GM23338 (cell line): ENCODE results near the gene FNDC3A. TPM values are rescaled to one million over a fixed set of nuclear protein-coding genes. Genes with fewer than 3 reads are reported as not detected.

Experiments
- ATAC-seq: fragments of 200-7000 bp; cut with Tn5 transposase; 3 replicates; pipeline ENCODE4 v1.9.1; 2020
- DNase-seq: peaks from one replicate; pipeline ENCODE4 v3.0.0-alpha.2; 2015; ENCODE audit warnings: low spot score
- H2AFZ ChIP-seq: fragments of 200-600 bp; sonication (generic); 2 replicates; pipeline ENCODE4 v1.8.0; 2016; ENCODE audit warnings: antibody characterized with exemption, mild to moderate bottlenecking, moderate library complexity
- H3F3A ChIP-seq: fragments of 200-600 bp; sonication (generic); replicated peaks from 2 replicates; pipeline ENCODE4 v1.8.0; 2017; ENCODE audit warnings: antibody characterized with exemption, mixed run types, low read depth
- H3K27ac ChIP-seq: fragments of 200-600 bp; sonication (generic); 2 replicates; pipeline ENCODE4 v1.6.1; 2016; ENCODE audit warnings: low read depth
- H3K27me3 ChIP-seq: fragments of 200-600 bp; sonication (generic); 2 replicates; pipeline ENCODE4 v1.8.0; 2016; ENCODE audit warnings: mild to moderate bottlenecking, mixed run types, moderate library complexity; ENCODE audit not compliant: insufficient read depth
- H3K36me3 ChIP-seq: fragments of 200-600 bp; sonication (generic); 2 replicates; pipeline ENCODE4 v1.8.0; 2016; ENCODE audit warnings: mild to moderate bottlenecking; ENCODE audit not compliant: insufficient read depth
- H3K4me1 ChIP-seq: fragments of 200-600 bp; sonication (generic); 2 replicates; pipeline ENCODE4 v1.8.0; 2016; ENCODE audit warnings: mild to moderate bottlenecking, moderate library complexity; ENCODE audit not compliant: insufficient read depth
- H3K4me2 ChIP-seq: fragments of 200-600 bp; sonication (generic); 2 replicates; pipeline ENCODE4 v1.7.1; 2017; ENCODE audit warnings: mixed run types
- H3K4me3 ChIP-seq: fragments of 200-600 bp; sonication (generic); 2 replicates; pipeline ENCODE4 v1.6.1; 2016; ENCODE audit warnings: mixed run types
- H3K79me2 ChIP-seq: fragments of 200-600 bp; sonication (generic); replicated peaks from 2 replicates; pipeline ENCODE4 v1.8.0; 2017; ENCODE audit warnings: mild to moderate bottlenecking; ENCODE audit not compliant: insufficient read depth
- H3K9me2 ChIP-seq: fragments of 200-600 bp; sonication (generic); 2 replicates; pipeline ENCODE4 v1.8.0; 2017; ENCODE audit not compliant: insufficient read depth
- H4K20me1 ChIP-seq: fragments of 200-600 bp; sonication (generic); replicated peaks from 2 replicates; pipeline ENCODE4 v1.8.0; 2017; ENCODE audit warnings: mild to moderate bottlenecking; ENCODE audit not compliant: insufficient read depth
- H3K27ac Mint-ChIP-seq: 2 replicates; pipeline ENCODE4 v1.8.0; 2020; ENCODE audit warnings: inconsistent platforms, mild to moderate bottlenecking, moderate library complexity, mixed read lengths
- H3K27me3 Mint-ChIP-seq: 3 replicates; pipeline ENCODE4 v1.8.0; 2022; ENCODE audit warnings: low read depth, mild to moderate bottlenecking, moderate library complexity, mixed read lengths, inconsistent platforms; ENCODE audit not compliant: insufficient read depth, poor library complexity
- H3K36me3 Mint-ChIP-seq: 3 replicates; pipeline ENCODE4 v1.8.0; 2021; ENCODE audit warnings: low read depth, mild to moderate bottlenecking, inconsistent platforms, moderate library complexity, mixed read lengths
- H3K4me1 Mint-ChIP-seq: 3 replicates; pipeline ENCODE4 v1.8.0; 2020; ENCODE audit warnings: mild to moderate bottlenecking, inconsistent platforms, mixed read lengths
- H3K4me3 Mint-ChIP-seq: 3 replicates; pipeline ENCODE4 v1.8.0; 2021; ENCODE audit warnings: moderate library complexity, mild to moderate bottlenecking, inconsistent platforms, mixed read lengths
- H3K9me3 Mint-ChIP-seq: 3 replicates; pipeline ENCODE4 v1.8.0; 2020; ENCODE audit warnings: moderate library complexity, mild to moderate bottlenecking, inconsistent platforms, mixed read lengths
- CREB1 ChIP-seq: fragments of 250-450 bp; sonication (Bioruptor Pico); IDR thresholded peaks from 2 replicates; pipeline ENCODE4 v1.5.0; 2020; ENCODE audit warnings: low read depth, mild to moderate bottlenecking, moderate library complexity
- CTCF ChIP-seq, 2 experiments: fragments of 200-600 bp in 1 of 2; sonication (generic) in 1 of 2; conservative IDR thresholded peaks; 2 replicates each; pipeline versions ENCODE4 v1.5.1 to v1.6.1; 2016 to 2017; ENCODE audit warnings: antibody characterized with exemption in 2 of 2, low read depth in 2 of 2, mild to moderate bottlenecking in 2 of 2, moderate library complexity in 1 of 2
- EZH2 ChIP-seq: fragments of 200-600 bp; sonication (generic); IDR thresholded peaks from one replicate; pipeline ENCODE4 v1.8.0; 2017; ENCODE audit warnings: antibody characterized with exemption, mild to moderate bottlenecking, low read depth; ENCODE audit not compliant: unreplicated experiment
- EZH2phosphoT487 ChIP-seq: fragments of 200-600 bp; sonication (generic); IDR thresholded peaks from one replicate; pipeline ENCODE4 v1.8.1; 2018; ENCODE audit warnings: antibody characterized with exemption; ENCODE audit not compliant: unreplicated experiment
- JUNB ChIP-seq: IDR thresholded peaks from one replicate; pipeline ENCODE4 v1.6.1; 2016; ENCODE audit warnings: antibody characterized with exemption; ENCODE audit not compliant: unreplicated experiment
- NANOG ChIP-seq: IDR thresholded peaks from 2 replicates; pipeline ENCODE4 v1.6.1; 2016; ENCODE audit warnings: antibody characterized with exemption, borderline replicate concordance
- POLR2AphosphoS5 ChIP-seq: IDR thresholded peaks from 2 replicates; pipeline ENCODE4 v1.6.1; 2016; ENCODE audit warnings: antibody characterized with exemption, low read depth
- STAT1 ChIP-seq: IDR thresholded peaks from one replicate; pipeline ENCODE4 v1.6.1; 2016; ENCODE audit warnings: antibody characterized with exemption; ENCODE audit not compliant: unreplicated experiment
- ZNF114 ChIP-seq: fragments of 250-450 bp; sonication (Bioruptor Pico); IDR thresholded peaks from 2 replicates; pipeline ENCODE4 v1.5.0; 2020; ENCODE audit warnings: mild to moderate bottlenecking, moderate library complexity
- ZNF331 ChIP-seq: fragments of 250-450 bp; sonication (Bioruptor Pico); IDR thresholded peaks from 2 replicates; pipeline ENCODE4 v1.5.0; 2020; ENCODE audit warnings: low read depth, mild to moderate bottlenecking, moderate library complexity
- polyA plus RNA-seq: library from polyadenylated mRNA; unstranded; fragments of >200 nt; fragmentation: Nextera tagmentation; extraction: Ambion mirVana; gene quantifications from 2 replicates; pipeline ENCODE4 v1.2.1, GENCODE V29; 2016
- total RNA-seq: library from RNA; depleted of rRNA; stranded (reverse); fragments of >200 nt; shearing (Covaris generic); gene quantifications from 2 replicates; pipeline ENCODE4 v1.2.3, GENCODE V29; 2014
- TF ChIP-seq, protein P1 (sequence below): IDR thresholded peaks from one replicate; pipeline ENCODE4 v1.6.1; 2018; ENCODE audit warnings: antibody characterized with exemption; ENCODE audit not compliant: unreplicated experiment
- TF ChIP-seq, protein P2 (sequence below): IDR thresholded peaks from 2 replicates; pipeline ENCODE4 v1.6.1; 2016; ENCODE audit warnings: antibody characterized with exemption
- TF ChIP-seq, protein P3 (sequence below): fragments of 250-450 bp; sonication (Bioruptor Pico); IDR thresholded peaks from 2 replicates; pipeline ENCODE4 v1.5.0; 2020; ENCODE audit warnings: mild to moderate bottlenecking, moderate library complexity

Gene FNDC3A
- total and polyA plus RNA-seq, 2 experiments from 2014 or later, result 10.3 to 31.1 TPM

- H3K4me2 ChIP-seq, result no peak overlapping the region
- Mint-ChIP-seq H3K4me3 (no peak overlapping the region), H3K27me3 (peaks cover 33% of the 10 kb centered on the region), H3K27ac (no peak overlapping the region), H3K9me3 (no peaks in the 10 kb centered on the region; the same call in 2 of the 3 replicates), H3K36me3 (no peaks in the 10 kb centered on the region; the same call in 2 of the 3 replicates), H3K4me1 (peaks cover 9% of the 10 kb centered on the region)
- peaks cover 47% of the 10 kb centered on the region for H3K27me3 ChIP-seq
- ATAC-seq, result no peak
- no peak overlapping the region for H3K27ac ChIP-seq
- no peaks in the 10 kb centered on the region for H4K20me1 ChIP-seq
- TF ChIP-seq JUNB (no peak), CREB1 (CRISPR knock-in tag) (no peak), EZH2phosphoT487 (no peak), ZNF114 (CRISPR knock-in tag) (no peak), STAT1 (no peak), ZNF331 (no peak), POLR2AphosphoS5 (no peak), NANOG (no peak), CTCF (conservative IDR thresholded peaks at IDR 0.05; ENCODE audit: low read depth in 2 of 2) (no peak), EZH2 (no peak)
- TF ChIP-seq, protein P1, sequence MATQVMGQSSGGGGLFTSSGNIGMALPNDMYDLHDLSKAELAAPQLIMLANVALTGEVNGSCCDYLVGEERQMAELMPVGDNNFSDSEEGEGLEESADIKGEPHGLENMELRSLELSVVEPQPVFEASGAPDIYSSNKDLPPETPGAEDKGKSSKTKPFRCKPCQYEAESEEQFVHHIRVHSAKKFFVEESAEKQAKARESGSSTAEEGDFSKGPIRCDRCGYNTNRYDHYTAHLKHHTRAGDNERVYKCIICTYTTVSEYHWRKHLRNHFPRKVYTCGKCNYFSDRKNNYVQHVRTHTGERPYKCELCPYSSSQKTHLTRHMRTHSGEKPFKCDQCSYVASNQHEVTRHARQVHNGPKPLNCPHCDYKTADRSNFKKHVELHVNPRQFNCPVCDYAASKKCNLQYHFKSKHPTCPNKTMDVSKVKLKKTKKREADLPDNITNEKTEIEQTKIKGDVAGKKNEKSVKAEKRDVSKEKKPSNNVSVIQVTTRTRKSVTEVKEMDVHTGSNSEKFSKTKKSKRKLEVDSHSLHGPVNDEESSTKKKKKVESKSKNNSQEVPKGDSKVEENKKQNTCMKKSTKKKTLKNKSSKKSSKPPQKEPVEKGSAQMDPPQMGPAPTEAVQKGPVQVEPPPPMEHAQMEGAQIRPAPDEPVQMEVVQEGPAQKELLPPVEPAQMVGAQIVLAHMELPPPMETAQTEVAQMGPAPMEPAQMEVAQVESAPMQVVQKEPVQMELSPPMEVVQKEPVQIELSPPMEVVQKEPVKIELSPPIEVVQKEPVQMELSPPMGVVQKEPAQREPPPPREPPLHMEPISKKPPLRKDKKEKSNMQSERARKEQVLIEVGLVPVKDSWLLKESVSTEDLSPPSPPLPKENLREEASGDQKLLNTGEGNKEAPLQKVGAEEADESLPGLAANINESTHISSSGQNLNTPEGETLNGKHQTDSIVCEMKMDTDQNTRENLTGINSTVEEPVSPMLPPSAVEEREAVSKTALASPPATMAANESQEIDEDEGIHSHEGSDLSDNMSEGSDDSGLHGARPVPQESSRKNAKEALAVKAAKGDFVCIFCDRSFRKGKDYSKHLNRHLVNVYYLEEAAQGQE, result no peak
- TF ChIP-seq, protein P2, sequence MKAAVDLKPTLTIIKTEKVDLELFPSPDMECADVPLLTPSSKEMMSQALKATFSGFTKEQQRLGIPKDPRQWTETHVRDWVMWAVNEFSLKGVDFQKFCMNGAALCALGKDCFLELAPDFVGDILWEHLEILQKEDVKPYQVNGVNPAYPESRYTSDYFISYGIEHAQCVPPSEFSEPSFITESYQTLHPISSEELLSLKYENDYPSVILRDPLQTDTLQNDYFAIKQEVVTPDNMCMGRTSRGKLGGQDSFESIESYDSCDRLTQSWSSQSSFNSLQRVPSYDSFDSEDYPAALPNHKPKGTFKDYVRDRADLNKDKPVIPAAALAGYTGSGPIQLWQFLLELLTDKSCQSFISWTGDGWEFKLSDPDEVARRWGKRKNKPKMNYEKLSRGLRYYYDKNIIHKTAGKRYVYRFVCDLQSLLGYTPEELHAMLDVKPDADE, result no peak
- TF ChIP-seq, protein P3, sequence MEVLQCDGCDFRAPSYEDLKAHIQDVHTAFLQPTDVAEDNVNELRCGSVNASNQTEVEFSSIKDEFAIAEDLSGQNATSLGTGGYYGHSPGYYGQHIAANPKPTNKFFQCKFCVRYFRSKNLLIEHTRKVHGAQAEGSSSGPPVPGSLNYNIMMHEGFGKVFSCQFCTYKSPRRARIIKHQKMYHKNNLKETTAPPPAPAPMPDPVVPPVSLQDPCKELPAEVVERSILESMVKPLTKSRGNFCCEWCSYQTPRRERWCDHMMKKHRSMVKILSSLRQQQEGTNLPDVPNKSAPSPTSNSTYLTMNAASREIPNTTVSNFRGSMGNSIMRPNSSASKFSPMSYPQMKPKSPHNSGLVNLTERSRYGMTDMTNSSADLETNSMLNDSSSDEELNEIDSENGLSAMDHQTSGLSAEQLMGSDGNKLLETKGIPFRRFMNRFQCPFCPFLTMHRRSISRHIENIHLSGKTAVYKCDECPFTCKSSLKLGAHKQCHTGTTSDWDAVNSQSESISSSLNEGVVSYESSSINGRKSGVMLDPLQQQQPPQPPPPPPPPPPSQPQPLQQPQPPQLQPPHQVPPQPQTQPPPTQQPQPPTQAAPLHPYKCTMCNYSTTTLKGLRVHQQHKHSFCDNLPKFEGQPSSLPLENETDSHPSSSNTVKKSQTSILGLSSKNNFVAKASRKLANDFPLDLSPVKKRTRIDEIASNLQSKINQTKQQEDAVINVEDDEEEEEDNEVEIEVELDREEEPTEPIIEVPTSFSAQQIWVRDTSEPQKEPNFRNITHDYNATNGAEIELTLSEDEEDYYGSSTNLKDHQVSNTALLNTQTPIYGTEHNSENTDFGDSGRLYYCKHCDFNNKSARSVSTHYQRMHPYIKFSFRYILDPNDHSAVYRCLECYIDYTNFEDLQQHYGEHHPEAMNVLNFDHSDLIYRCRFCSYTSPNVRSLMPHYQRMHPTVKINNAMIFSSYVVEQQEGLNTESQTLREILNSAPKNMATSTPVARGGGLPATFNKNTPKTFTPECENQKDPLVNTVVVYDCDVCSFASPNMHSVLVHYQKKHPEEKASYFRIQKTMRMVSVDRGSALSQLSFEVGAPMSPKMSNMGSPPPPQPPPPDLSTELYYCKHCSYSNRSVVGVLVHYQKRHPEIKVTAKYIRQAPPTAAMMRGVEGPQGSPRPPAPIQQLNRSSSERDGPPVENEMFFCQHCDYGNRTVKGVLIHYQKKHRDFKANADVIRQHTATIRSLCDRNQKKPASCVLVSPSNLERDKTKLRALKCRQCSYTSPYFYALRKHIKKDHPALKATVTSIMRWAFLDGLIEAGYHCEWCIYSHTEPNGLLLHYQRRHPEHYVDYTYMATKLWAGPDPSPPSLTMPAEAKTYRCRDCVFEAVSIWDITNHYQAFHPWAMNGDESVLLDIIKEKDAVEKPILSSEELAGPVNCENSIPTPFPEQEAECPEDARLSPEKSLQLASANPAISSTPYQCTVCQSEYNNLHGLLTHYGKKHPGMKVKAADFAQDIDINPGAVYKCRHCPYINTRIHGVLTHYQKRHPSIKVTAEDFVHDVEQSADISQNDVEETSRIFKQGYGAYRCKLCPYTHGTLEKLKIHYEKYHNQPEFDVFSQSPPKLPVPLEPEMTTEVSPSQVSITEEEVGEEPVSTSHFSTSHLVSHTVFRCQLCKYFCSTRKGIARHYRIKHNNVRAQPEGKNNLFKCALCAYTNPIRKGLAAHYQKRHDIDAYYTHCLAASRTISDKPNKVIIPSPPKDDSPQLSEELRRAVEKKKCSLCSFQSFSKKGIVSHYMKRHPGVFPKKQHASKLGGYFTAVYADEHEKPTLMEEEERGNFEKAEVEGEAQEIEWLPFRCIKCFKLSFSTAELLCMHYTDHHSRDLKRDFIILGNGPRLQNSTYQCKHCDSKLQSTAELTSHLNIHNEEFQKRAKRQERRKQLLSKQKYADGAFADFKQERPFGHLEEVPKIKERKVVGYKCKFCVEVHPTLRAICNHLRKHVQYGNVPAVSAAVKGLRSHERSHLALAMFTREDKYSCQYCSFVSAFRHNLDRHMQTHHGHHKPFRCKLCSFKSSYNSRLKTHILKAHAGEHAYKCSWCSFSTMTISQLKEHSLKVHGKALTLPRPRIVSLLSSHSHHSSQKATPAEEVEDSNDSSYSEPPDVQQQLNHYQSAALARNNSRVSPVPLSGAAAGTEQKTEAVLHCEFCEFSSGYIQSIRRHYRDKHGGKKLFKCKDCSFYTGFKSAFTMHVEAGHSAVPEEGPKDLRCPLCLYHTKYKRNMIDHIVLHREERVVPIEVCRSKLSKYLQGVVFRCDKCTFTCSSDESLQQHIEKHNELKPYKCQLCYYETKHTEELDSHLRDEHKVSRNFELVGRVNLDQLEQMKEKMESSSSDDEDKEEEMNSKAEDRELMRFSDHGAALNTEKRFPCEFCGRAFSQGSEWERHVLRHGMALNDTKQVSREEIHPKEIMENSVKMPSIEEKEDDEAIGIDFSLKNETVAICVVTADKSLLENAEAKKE (CRISPR knock-in tag), result no peak
- H3K9me2 ChIP-seq, result no peaks in the 10 kb centered on the region
- peaks cover 5% of the 10 kb centered on the region; the same call in 1 of the 2 replicates for H3F3A ChIP-seq
- H2AFZ ChIP-seq, result no peak overlapping the region
- no peaks in the 10 kb centered on the region for H3K36me3 ChIP-seq
- no peak overlapping the region for H3K4me3 ChIP-seq
- H3K79me2 ChIP-seq, result no peaks in the 10 kb centered on the region
- H3K4me1 ChIP-seq, result peaks cover 6% of the 10 kb centered on the region; the same call in 1 of the 2 replicates
- no peak for DNase-seq
These were observed 249.7 kb downstream of the FNDC3A start for GRCh38 chr13:49225223-49226042.
